HEK293 (cell line): Measurements from ENCODE around the gene RPRD2.

Experiments
- KLF7 ChIP-seq: fragments of 450-650 bp; formaldehyde crosslinking; IDR thresholded peaks from 2 replicates; pipeline ENCODE4 v1.5.1; 2016; ENCODE audit warnings: missing biosample characterization, missing genetic modification characterization, borderline replicate concordance
- SCRT1 ChIP-seq: fragments of 450-650 bp; formaldehyde crosslinking; IDR thresholded peaks from 2 replicates; pipeline ENCODE4 v1.5.1; 2016; ENCODE audit warnings: missing biosample characterization, missing genetic modification characterization, borderline replicate concordance
- ZBTB1 ChIP-seq: fragments of 450-650 bp; formaldehyde crosslinking; IDR thresholded peaks from 2 replicates; pipeline ENCODE4 v1.5.1; 2016; ENCODE audit warnings: missing biosample characterization, missing genetic modification characterization
- ZBTB7A ChIP-seq: fragments of 450-650 bp; formaldehyde crosslinking; IDR thresholded peaks from 2 replicates; pipeline ENCODE4 v1.5.1; 2016; ENCODE audit warnings: low read depth, missing biosample characterization, missing genetic modification characterization
- ZNF416 ChIP-seq: fragments of 450-650 bp; formaldehyde crosslinking; IDR thresholded peaks from 2 replicates; pipeline ENCODE4 v1.5.1; 2016; ENCODE audit warnings: missing biosample characterization, missing genetic modification characterization
- ZNF624 ChIP-seq: fragments of 450-650 bp; formaldehyde crosslinking; IDR thresholded peaks from 2 replicates; pipeline ENCODE4 v1.5.1; 2017; ENCODE audit warnings: missing biosample characterization, missing genetic modification characterization
- ZNF76 ChIP-seq: fragments of 450-650 bp; formaldehyde crosslinking; IDR thresholded peaks from 2 replicates; pipeline ENCODE4; 2016; ENCODE audit warnings: low read depth, missing biosample characterization, missing genetic modification characterization, borderline replicate concordance
- ZNF843 ChIP-seq: fragments of 450-650 bp; formaldehyde crosslinking; IDR thresholded peaks from 2 replicates; pipeline ENCODE4 v1.5.1; 2016; ENCODE audit warnings: missing biosample characterization, missing genetic modification characterization
- TF ChIP-seq, protein P1 (sequence below): fragments of 450-650 bp; formaldehyde crosslinking; IDR thresholded peaks from 2 replicates; pipeline ENCODE4 v1.5.1; 2016; ENCODE audit warnings: missing biosample characterization, missing genetic modification characterization
- TF ChIP-seq, protein P2 (sequence below): fragments of 450-650 bp; formaldehyde crosslinking; IDR thresholded peaks from 2 replicates; pipeline ENCODE4 v1.5.1; 2016; ENCODE audit warnings: missing biosample characterization, missing genetic modification characterization

DNA sequence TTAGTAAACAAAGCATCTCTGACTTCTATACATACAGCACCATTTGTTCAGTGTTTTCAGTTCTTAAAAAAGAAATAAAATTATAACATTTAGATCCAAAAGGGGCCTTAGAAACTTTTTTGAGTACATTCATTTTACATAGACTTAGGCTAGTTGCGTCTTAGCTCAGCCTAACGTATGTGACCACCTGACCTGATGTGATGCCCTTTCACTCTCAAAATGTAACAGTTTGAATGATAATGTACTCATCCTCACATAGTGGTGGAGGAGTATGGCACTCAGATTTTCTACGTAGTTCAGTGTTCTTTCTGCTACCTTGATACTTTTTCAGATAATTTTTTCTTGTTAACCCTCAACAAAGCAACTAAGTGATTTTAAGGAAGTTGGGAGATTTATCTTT lies 43.4 kb downstream of the RPRD2 start:
- no peak for TF ChIP-seq ZNF416 (tag by site-specific recombination)
- TF ChIP-seq, protein P1, sequence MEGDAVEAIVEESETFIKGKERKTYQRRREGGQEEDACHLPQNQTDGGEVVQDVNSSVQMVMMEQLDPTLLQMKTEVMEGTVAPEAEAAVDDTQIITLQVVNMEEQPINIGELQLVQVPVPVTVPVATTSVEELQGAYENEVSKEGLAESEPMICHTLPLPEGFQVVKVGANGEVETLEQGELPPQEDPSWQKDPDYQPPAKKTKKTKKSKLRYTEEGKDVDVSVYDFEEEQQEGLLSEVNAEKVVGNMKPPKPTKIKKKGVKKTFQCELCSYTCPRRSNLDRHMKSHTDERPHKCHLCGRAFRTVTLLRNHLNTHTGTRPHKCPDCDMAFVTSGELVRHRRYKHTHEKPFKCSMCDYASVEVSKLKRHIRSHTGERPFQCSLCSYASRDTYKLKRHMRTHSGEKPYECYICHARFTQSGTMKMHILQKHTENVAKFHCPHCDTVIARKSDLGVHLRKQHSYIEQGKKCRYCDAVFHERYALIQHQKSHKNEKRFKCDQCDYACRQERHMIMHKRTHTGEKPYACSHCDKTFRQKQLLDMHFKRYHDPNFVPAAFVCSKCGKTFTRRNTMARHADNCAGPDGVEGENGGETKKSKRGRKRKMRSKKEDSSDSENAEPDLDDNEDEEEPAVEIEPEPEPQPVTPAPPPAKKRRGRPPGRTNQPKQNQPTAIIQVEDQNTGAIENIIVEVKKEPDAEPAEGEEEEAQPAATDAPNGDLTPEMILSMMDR (tag by site-specific recombination), result no peak
- TF ChIP-seq KLF7, result no peak
- no peak for TF ChIP-seq SCRT1 (tag by site-specific recombination)
- no peak for TF ChIP-seq ZBTB1 (tag by site-specific recombination)
- no peak for TF ChIP-seq ZNF843 (tag by site-specific recombination)
- TF ChIP-seq ZNF624 (tag by site-specific recombination), result no peak
- TF ChIP-seq, protein P2, sequence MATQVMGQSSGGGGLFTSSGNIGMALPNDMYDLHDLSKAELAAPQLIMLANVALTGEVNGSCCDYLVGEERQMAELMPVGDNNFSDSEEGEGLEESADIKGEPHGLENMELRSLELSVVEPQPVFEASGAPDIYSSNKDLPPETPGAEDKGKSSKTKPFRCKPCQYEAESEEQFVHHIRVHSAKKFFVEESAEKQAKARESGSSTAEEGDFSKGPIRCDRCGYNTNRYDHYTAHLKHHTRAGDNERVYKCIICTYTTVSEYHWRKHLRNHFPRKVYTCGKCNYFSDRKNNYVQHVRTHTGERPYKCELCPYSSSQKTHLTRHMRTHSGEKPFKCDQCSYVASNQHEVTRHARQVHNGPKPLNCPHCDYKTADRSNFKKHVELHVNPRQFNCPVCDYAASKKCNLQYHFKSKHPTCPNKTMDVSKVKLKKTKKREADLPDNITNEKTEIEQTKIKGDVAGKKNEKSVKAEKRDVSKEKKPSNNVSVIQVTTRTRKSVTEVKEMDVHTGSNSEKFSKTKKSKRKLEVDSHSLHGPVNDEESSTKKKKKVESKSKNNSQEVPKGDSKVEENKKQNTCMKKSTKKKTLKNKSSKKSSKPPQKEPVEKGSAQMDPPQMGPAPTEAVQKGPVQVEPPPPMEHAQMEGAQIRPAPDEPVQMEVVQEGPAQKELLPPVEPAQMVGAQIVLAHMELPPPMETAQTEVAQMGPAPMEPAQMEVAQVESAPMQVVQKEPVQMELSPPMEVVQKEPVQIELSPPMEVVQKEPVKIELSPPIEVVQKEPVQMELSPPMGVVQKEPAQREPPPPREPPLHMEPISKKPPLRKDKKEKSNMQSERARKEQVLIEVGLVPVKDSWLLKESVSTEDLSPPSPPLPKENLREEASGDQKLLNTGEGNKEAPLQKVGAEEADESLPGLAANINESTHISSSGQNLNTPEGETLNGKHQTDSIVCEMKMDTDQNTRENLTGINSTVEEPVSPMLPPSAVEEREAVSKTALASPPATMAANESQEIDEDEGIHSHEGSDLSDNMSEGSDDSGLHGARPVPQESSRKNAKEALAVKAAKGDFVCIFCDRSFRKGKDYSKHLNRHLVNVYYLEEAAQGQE (tag by site-specific recombination), result no peak
- TF ChIP-seq ZNF76 (tag by site-specific recombination), result no peak
- TF ChIP-seq ZBTB7A, result no peak
